Prostate gland (tissue), 2 donors: ENCODE measurements around the gene TWF2. TPM values are rescaled to one million over a fixed set of nuclear protein-coding genes. Genes with fewer than 3 reads are reported as not detected.

Experiments
- DNase-seq: peaks from one replicate; pipeline ENCODE4 v3.0.0-alpha.2; 2019; ENCODE audit warnings: low spot score
- H3K27ac ChIP-seq, 2 donors: fragments of 200-600 bp; sonication (generic); 2 replicates each; pipeline ENCODE4 v1.5.1; 2017 to 2019
- H3K27me3 ChIP-seq: fragments of 200-600 bp; sonication (generic); replicated peaks from 2 replicates; pipeline ENCODE4 v1.5.1; 2019; ENCODE audit not compliant: insufficient read depth
- H3K36me3 ChIP-seq, 2 donors: fragments of 200-600 bp; sonication (generic); 1 replicate in 1 of 2; 2 replicates in 1 of 2; pipeline versions ENCODE4 v1.5.1 to v1.8.1; 2017 to 2019
- H3K4me1 ChIP-seq: fragments of 200-600 bp; sonication (generic); replicated peaks from 2 replicates; pipeline ENCODE4 v1.5.1; 2019
- H3K4me3 ChIP-seq, 2 donors: fragments of 200-600 bp; sonication (generic); 2 replicates each; pipeline ENCODE4 v1.5.1; 2017 to 2019
- H3K9me3 ChIP-seq: fragments of 200-600 bp; sonication (generic); 2 replicates; pipeline ENCODE4 v1.5.1; 2017
- POLR2A ChIP-seq: fragments of 450-650 bp; IDR thresholded peaks from one replicate; pipeline ENCODE4 v1.6.1; 2016; ENCODE audit warnings: antibody characterized with exemption, mild to moderate bottlenecking
- POLR2AphosphoS5 ChIP-seq: sonication (generic); formaldehyde crosslinking; IDR thresholded peaks from one replicate; pipeline ENCODE4 v1.6.1; 2017; ENCODE audit warnings: antibody characterized with exemption
- WGBS: methylation state at CpG from one replicate; pipeline ENCODE4 v1.1.5; 2018; 5-methylcytosine and 5-hydroxymethylcytosine counted together
- intact Hi-C: fragments of 100-400 bp; cut with DNase I; formaldehyde crosslinking; loops from one replicate; pipeline ENCODE4 v1.14.2; 2022
- total RNA-seq, 2 donors: library from RNA; depleted of rRNA; stranded (reverse); fragments of >200 nt; gene quantifications; one replicate each; pipeline ENCODE4 v1.1.0, GENCODE V29; 2016
- TF ChIP-seq, protein P1 (sequence below), 4 experiments: fragments of 200-600 bp in 2 of 4; fragments of 450-650 bp in 2 of 4; sonication (generic) in 2 of 4; IDR thresholded peaks; 1 replicate in 3 of 4; 2 replicates in 1 of 4; pipeline ENCODE4 v1.5.1; 2016 to 2019; ENCODE audit warnings: antibody characterized with exemption in 4 of 4, mild to moderate bottlenecking in 2 of 4, moderate library complexity in 2 of 4

The TWF2 gene
- total RNA-seq, 2 donors from 2014 or later = 60.9 to 65.5 TPM

DNA sequence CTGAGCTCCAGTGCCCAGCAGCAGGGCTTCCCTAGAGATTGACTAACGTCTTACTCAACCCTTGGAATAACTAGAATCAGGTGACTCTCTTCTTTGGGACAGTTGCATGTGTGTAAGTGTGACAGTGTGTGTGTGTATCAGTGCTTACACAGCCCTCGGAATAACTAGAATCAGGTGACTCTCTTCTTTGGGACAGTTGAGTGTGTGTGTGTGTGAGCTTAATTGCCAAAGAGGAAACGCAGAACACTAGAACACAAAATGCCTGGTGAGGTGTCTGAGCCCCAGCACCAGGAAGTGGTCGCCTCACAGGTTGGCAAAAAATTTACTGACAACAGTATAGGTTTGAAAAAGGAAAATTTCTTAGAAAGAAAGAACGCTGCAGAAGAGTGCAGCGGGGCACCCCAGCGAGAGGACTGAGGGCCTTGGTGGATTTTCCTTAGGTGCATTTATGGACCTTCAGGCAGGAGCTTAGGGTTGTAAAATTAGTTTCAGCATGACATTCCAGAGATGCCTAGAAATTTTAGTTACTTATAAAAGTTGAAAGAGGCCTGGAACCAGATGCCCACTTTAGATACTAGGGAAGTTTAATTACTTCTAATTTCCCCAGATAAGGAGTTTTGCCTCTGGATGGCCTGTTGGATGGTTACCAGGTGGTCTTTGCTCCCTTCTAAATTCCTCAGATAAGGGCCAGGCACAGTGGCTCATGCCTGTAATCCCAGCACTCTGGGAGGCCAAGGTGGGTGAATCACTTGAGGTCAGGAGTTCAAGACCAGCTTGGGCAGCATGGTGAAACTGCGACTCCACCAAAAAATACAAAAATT lies 43.2 kb upstream of the TWF2 start:
- intact Hi-C loops = no loop called here
- H3K4me1 ChIP-seq = no peaks in the 10 kb centered on the region
- 52% methylated on average over 8 of the region's 8 CpGs for WGBS
- no peak overlapping the region for H3K4me3 ChIP-seq
- H3K27ac ChIP-seq = no peak overlapping the region
- TF ChIP-seq POLR2A (no peak), POLR2AphosphoS5 (no peak)
- TF ChIP-seq, protein P1, sequence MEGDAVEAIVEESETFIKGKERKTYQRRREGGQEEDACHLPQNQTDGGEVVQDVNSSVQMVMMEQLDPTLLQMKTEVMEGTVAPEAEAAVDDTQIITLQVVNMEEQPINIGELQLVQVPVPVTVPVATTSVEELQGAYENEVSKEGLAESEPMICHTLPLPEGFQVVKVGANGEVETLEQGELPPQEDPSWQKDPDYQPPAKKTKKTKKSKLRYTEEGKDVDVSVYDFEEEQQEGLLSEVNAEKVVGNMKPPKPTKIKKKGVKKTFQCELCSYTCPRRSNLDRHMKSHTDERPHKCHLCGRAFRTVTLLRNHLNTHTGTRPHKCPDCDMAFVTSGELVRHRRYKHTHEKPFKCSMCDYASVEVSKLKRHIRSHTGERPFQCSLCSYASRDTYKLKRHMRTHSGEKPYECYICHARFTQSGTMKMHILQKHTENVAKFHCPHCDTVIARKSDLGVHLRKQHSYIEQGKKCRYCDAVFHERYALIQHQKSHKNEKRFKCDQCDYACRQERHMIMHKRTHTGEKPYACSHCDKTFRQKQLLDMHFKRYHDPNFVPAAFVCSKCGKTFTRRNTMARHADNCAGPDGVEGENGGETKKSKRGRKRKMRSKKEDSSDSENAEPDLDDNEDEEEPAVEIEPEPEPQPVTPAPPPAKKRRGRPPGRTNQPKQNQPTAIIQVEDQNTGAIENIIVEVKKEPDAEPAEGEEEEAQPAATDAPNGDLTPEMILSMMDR (IDR thresholded peaks at IDR 0.05) = no peak
- no peaks in the 10 kb centered on the region for H3K36me3 ChIP-seq
- no peaks in the 10 kb centered on the region for H3K27me3 ChIP-seq
- H3K9me3 ChIP-seq = no peaks in the 10 kb centered on the region
- no peak for DNase-seq

DNA sequence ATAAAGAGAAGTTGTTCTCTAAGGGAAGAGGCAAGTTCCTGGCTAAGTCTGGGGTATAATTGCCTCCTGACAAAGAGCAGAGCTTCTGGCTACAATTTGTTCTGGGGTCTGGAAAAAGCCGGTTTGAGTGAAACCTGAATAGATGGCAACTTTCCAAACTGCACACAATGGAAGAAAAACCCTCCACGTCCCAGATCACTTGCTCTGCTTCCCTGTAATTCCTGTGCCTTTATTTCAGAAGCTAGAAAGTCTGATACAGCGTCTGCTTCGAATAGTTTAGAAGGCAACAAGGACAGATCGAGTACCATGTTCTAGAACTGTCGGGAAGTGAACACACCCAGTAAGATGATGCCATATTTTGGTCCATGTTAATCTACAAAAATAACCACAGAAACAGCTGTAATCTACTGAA lies 41.1 kb upstream of the TWF2 start:
- WGBS = 5% methylated on average over 6 of the region's 6 CpGs
- Histone ChIP-seq H3K9me3 (no peaks in the 10 kb centered on the region), H3K4me1 (no peaks in the 10 kb centered on the region), H3K27ac (peak overlapping the region; percentile 95 to 96), H3K4me3 (no peak overlapping the region), H3K36me3 (no peaks in the 10 kb centered on the region), H3K27me3 (no peaks in the 10 kb centered on the region)
- no peak for TF ChIP-seq POLR2A
- TF ChIP-seq POLR2AphosphoS5 = peak; percentile 7
- TF ChIP-seq, protein P1 (IDR thresholded peaks at IDR 0.05) = no peak
- DNase-seq = no peak
- intact Hi-C loops = no loop called here

DNA sequence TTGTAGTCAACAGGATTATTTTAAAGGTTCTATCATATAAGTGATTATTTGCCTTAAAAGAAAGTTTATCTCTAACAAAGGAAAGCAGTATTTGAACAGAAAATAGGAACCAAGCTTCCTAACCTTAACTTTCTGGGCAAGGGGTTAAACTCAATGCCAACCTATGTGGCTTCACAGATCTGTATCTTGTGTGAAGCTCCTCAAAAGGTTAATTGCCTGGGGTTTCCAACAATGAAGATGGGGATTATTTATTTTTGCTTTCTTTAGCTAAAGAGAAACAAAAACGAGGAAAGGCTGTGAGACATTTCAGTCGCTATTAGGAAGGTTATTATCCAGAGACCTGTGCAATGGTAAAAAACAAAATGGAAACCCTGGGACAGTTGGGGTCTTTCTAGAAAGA lies 40.6 kb upstream of the TWF2 start:
- intact Hi-C loops = no loop called here
- no peaks in the 10 kb centered on the region for H3K9me3 ChIP-seq
- no peak for DNase-seq
- H3K27me3 ChIP-seq = no peaks in the 10 kb centered on the region
- H3K4me1 ChIP-seq = no peaks in the 10 kb centered on the region
- H3K36me3 ChIP-seq = no peaks in the 10 kb centered on the region
- H3K27ac ChIP-seq = peak overlapping the region; percentile 95 to 96
- 17% methylated on average over 2 of the region's 2 CpGs for WGBS
- H3K4me3 ChIP-seq = peak overlapping the region in 1 of 2 donors; percentile 78
- no peak for TF ChIP-seq POLR2AphosphoS5
- no peak for TF ChIP-seq POLR2A
- TF ChIP-seq, protein P1 (IDR thresholded peaks at IDR 0.05) = no peak

GRCh38 chr3:52278510-52279069 lies 39.6 kb upstream of the TWF2 start, which contains the start of gene WDR82:
TSS of gene WDR82 (minus strand) at chr3:52278649. CDS start at chr3:52278361, 288 bp downstream.
- peak within 1 kb of the TSS; percentile 95 to 96 for H3K27ac ChIP-seq
- peak within 1 kb of the TSS; percentile 78 to 86 for H3K4me3 ChIP-seq
- H3K9me3 ChIP-seq = no peaks in the 10 kb centered on the region
- TF ChIP-seq POLR2A (peak; percentile 86), POLR2AphosphoS5 (peak; percentile 87)
- TF ChIP-seq, protein P1 (IDR thresholded peaks at IDR 0.05) = peak in 3 of 4 experiments; percentile 16 to 55 (median 46)
- under 1% methylated on average over 58 of the region's 58 CpGs for WGBS
- peak; percentile 97 for DNase-seq
- H3K27me3 ChIP-seq = no peaks in the 10 kb centered on the region
- H3K4me1 ChIP-seq = peaks cover 3% of the 10 kb centered on the region
- no peaks in the 10 kb centered on the region for H3K36me3 ChIP-seq
- intact Hi-C loops = no loop called here
